ENCODE results near the gene CCSER1. TPM values are rescaled to one million over a fixed set of nuclear protein-coding genes. Genes with fewer than 3 reads are reported as not detected.

CCSER1 gene
- total and polyA plus RNA-seq, 2 donors (not counting 1 experiment from before 2014, with no cell fraction given): under 0.01 TPM; not detected in 1

GRCh38 chr4:90443231-90443630 is 316.0 kb downstream of the CCSER1 start:
- TF ChIP-seq, protein P1, sequence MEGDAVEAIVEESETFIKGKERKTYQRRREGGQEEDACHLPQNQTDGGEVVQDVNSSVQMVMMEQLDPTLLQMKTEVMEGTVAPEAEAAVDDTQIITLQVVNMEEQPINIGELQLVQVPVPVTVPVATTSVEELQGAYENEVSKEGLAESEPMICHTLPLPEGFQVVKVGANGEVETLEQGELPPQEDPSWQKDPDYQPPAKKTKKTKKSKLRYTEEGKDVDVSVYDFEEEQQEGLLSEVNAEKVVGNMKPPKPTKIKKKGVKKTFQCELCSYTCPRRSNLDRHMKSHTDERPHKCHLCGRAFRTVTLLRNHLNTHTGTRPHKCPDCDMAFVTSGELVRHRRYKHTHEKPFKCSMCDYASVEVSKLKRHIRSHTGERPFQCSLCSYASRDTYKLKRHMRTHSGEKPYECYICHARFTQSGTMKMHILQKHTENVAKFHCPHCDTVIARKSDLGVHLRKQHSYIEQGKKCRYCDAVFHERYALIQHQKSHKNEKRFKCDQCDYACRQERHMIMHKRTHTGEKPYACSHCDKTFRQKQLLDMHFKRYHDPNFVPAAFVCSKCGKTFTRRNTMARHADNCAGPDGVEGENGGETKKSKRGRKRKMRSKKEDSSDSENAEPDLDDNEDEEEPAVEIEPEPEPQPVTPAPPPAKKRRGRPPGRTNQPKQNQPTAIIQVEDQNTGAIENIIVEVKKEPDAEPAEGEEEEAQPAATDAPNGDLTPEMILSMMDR (conservative IDR thresholded peaks at IDR 0.05 in 1 of 2, IDR thresholded peaks at IDR 0.05 in 1 of 2; ENCODE audit: low read depth in 1 of 2, low read length in 2 of 2): no peak
- no peak for TF ChIP-seq EZH2 (IDR thresholded peaks at IDR 0.05; ENCODE audit: low read length, missing control alignments)
- no peak for DNase-seq (ENCODE audit: low read depth in 2 of 2)

GRCh38 chr4:90444904-90445303 is 317.7 kb downstream of the CCSER1 start:
- H3K9me3 ChIP-seq (ENCODE audit: control insufficient read depth, insufficient read depth, low read depth, low read length): no peaks in the 10 kb centered on the region
- no peaks in the 10 kb centered on the region for H3K79me2 ChIP-seq (ENCODE audit: control insufficient read depth, insufficient read depth, low read length)
- no peak overlapping the region for H3K9ac ChIP-seq (ENCODE audit: insufficient read depth, low read length)
- H3K4me1 ChIP-seq (ENCODE audit: control insufficient read depth, extremely low read depth, insufficient read depth, low read length): no peaks in the 10 kb centered on the region
- H3K36me3 ChIP-seq (ENCODE audit: control insufficient read depth, insufficient read depth, low read length): no peaks in the 10 kb centered on the region
- H3K4me3 ChIP-seq (replicated peaks in 1 of 4; ENCODE audit: control extremely low read depth in 1 of 4, insufficient read depth in 1 of 4, low read depth in 3 of 4, low read length in 4 of 4): no peak overlapping the region
- no peaks in the 10 kb centered on the region for H4K20me1 ChIP-seq (ENCODE audit: control insufficient read depth, extremely low read depth, insufficient read depth, low read length)
- H3K27me3 ChIP-seq (ENCODE audit: control insufficient read depth, insufficient read depth, low read length): no peaks in the 10 kb centered on the region
- H3K27ac ChIP-seq (ENCODE audit: insufficient read depth, low read length): no peak overlapping the region
- H2AFZ ChIP-seq (ENCODE audit: low read length): no peak overlapping the region
- no peak overlapping the region for H3K4me2 ChIP-seq (ENCODE audit: extremely low read depth, insufficient read depth, low read length)
- no peak for DNase-seq (ENCODE audit: low read depth in 2 of 2)
- TF ChIP-seq EZH2 (IDR thresholded peaks at IDR 0.05; ENCODE audit: low read length, missing control alignments): no peak
- TF ChIP-seq, protein P1 (conservative IDR thresholded peaks at IDR 0.05 in 1 of 2, IDR thresholded peaks at IDR 0.05 in 1 of 2; ENCODE audit: low read depth in 1 of 2, low read length in 2 of 2): no peak

More at GRCh38 chr4:90443231-90443630, 316.0 kb downstream of the CCSER1 start:
- Histone ChIP-seq H3K4me1 (ENCODE audit: control insufficient read depth, extremely low read depth, insufficient read depth, low read length) (no peaks in the 10 kb centered on the region), H3K4me2 (ENCODE audit: extremely low read depth, insufficient read depth, low read length) (no peak overlapping the region), H3K9ac (ENCODE audit: insufficient read depth, low read length) (no peak overlapping the region), H3K4me3 (replicated peaks in 1 of 4; ENCODE audit: control extremely low read depth in 1 of 4, insufficient read depth in 1 of 4, low read depth in 3 of 4, low read length in 4 of 4) (no peak overlapping the region), H2AFZ (ENCODE audit: low read length) (no peak overlapping the region), H3K27ac (ENCODE audit: insufficient read depth, low read length) (no peak overlapping the region), H3K79me2 (ENCODE audit: control insufficient read depth, insufficient read depth, low read length) (no peaks in the 10 kb centered on the region), H4K20me1 (ENCODE audit: control insufficient read depth, extremely low read depth, insufficient read depth, low read length) (no peaks in the 10 kb centered on the region), H3K27me3 (ENCODE audit: control insufficient read depth, insufficient read depth, low read length) (no peaks in the 10 kb centered on the region), H3K36me3 (ENCODE audit: control insufficient read depth, insufficient read depth, low read length) (no peaks in the 10 kb centered on the region), H3K9me3 (ENCODE audit: control insufficient read depth, insufficient read depth, low read depth, low read length) (no peaks in the 10 kb centered on the region)

DNA sequence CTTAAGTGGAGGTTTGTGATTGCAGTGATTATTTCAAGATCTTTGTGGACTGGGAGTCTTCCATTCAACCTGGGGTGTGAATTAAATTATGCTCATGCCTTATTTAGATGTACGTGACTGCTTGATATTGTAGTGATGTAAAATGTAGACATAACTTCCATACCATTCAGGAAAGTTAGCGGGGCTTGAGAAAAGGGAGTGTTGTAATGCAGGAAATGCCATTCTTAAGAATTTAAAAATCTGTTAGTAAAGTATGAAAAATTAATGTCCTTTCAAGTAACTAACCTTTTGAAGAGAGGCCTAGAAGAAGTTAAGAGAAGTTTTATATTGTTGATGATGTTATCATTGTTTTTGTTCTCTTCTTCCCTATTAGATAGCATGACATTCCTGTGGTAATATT is 318.2 kb downstream of the CCSER1 start:
- Histone ChIP-seq H3K27ac (ENCODE audit: insufficient read depth, low read length) (no peak overlapping the region), H3K4me1 (ENCODE audit: control insufficient read depth, extremely low read depth, insufficient read depth, low read length) (no peaks in the 10 kb centered on the region), H3K9ac (ENCODE audit: insufficient read depth, low read length) (no peak overlapping the region), H4K20me1 (ENCODE audit: control insufficient read depth, extremely low read depth, insufficient read depth, low read length) (no peaks in the 10 kb centered on the region), H3K4me3 (replicated peaks in 1 of 4; ENCODE audit: control extremely low read depth in 1 of 4, insufficient read depth in 1 of 4, low read depth in 3 of 4, low read length in 4 of 4) (no peak overlapping the region), H3K9me3 (ENCODE audit: control insufficient read depth, insufficient read depth, low read depth, low read length) (no peaks in the 10 kb centered on the region), H3K27me3 (ENCODE audit: control insufficient read depth, insufficient read depth, low read length) (no peaks in the 10 kb centered on the region), H3K36me3 (ENCODE audit: control insufficient read depth, insufficient read depth, low read length) (no peaks in the 10 kb centered on the region), H3K4me2 (ENCODE audit: extremely low read depth, insufficient read depth, low read length) (no peak overlapping the region), H3K79me2 (ENCODE audit: control insufficient read depth, insufficient read depth, low read length) (no peaks in the 10 kb centered on the region), H2AFZ (ENCODE audit: low read length) (no peak overlapping the region)
- DNase-seq (ENCODE audit: low read depth in 2 of 2): no peak
- no peak for TF ChIP-seq EZH2 (IDR thresholded peaks at IDR 0.05; ENCODE audit: low read length, missing control alignments)
- TF ChIP-seq, protein P1 (conservative IDR thresholded peaks at IDR 0.05 in 1 of 2, IDR thresholded peaks at IDR 0.05 in 1 of 2; ENCODE audit: low read depth in 1 of 2, low read length in 2 of 2): no peak

Measured in fibroblast of lung (primary cell).